ENCODE results near the gene LLGL2.

DNA sequence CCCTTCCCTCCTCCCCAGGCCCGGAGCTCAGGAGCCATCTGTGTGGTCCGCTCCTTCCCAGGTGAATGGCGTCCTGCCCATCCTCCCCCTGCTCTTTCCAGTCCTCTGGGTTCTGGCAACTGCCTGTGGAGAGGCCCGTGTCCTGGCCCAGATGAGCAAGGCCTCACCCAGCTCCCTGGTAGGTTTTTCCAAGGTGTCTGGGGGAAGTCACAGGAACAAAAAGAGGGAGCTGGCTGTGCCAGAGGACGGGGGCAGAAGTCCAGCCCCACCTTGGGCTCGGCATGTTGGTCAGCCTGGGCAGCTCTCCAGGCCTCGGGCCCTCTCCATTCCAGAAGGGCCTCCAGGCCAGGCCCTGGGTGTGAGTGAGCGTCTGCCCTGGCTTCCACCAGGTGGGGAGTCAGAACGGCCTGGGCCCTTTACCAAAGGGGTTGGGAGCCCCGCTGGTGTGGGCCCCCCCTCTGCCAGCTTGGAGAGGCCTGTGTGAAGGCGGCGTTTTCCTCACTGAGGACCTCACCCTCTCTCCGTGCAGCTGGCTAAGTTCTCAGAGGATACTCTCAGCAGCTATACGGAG is 35.2 kb upstream of the LLGL2 start:
- TF ChIP-seq, protein P1, sequence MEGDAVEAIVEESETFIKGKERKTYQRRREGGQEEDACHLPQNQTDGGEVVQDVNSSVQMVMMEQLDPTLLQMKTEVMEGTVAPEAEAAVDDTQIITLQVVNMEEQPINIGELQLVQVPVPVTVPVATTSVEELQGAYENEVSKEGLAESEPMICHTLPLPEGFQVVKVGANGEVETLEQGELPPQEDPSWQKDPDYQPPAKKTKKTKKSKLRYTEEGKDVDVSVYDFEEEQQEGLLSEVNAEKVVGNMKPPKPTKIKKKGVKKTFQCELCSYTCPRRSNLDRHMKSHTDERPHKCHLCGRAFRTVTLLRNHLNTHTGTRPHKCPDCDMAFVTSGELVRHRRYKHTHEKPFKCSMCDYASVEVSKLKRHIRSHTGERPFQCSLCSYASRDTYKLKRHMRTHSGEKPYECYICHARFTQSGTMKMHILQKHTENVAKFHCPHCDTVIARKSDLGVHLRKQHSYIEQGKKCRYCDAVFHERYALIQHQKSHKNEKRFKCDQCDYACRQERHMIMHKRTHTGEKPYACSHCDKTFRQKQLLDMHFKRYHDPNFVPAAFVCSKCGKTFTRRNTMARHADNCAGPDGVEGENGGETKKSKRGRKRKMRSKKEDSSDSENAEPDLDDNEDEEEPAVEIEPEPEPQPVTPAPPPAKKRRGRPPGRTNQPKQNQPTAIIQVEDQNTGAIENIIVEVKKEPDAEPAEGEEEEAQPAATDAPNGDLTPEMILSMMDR (conservative IDR thresholded peaks at IDR 0.05), result no peak
- no peak for TF ChIP-seq EZH2 (IDR thresholded peaks at IDR 0.05; ENCODE audit: low read depth)

Data from PC-9 (cell line).